MCF 10A (cell line): Measurements from ENCODE around the gene CNTNAP2. TPM values are rescaled to one million over a fixed set of nuclear protein-coding genes. Genes with fewer than 3 reads are reported as not detected.

Source experiments
- BruUV-seq: library from RNA; stranded (reverse); fragments of 400-500 nt; replicated peaks from 2 replicates; lab custom pipeline; 2021; lab: Mats Ljungman, UMichigan
- CTCF ChIA-PET: fragments of 300-600 bp; sonication (Branson Sonifier 250); formaldehyde crosslinking; extraction: SDS; loops from one replicate; lab custom pipeline; 2021; ENCODE audit warnings: antibody characterized with exemption, inconsistent platforms; lab: Yijun Ruan, JAX
- POLR2A ChIA-PET: fragments of 300-600, 350-650 bp; sonication (Branson Sonifier 250); formaldehyde crosslinking; extraction: SDS; loops from one replicate; lab custom pipeline; 2020; ENCODE audit warnings: antibody characterized with exemption, inconsistent platforms; lab: Yijun Ruan, JAX
- DNase-seq: peaks from one replicate; pipeline ENCODE4 v3.0.0-alpha.2; 2018; ENCODE audit not compliant: unreplicated experiment
- H3K27ac Mint-ChIP-seq: one replicate; pipeline ENCODE4 v1.8.0; 2022; ENCODE audit warnings: mild to moderate bottlenecking, low read depth, mixed read lengths; ENCODE audit not compliant: unreplicated experiment
- H3K27me3 Mint-ChIP-seq: one replicate; pipeline ENCODE4 v1.8.0; 2022; ENCODE audit warnings: mixed read lengths; ENCODE audit not compliant: insufficient read depth, unreplicated experiment
- H3K36me3 Mint-ChIP-seq: one replicate; pipeline ENCODE4 v1.8.0; 2022; ENCODE audit warnings: mild to moderate bottlenecking, moderate library complexity, mixed read lengths; ENCODE audit not compliant: insufficient read depth, unreplicated experiment
- H3K4me1 Mint-ChIP-seq: one replicate; pipeline ENCODE4 v1.8.0; 2022; ENCODE audit warnings: mixed read lengths; ENCODE audit not compliant: insufficient read depth, unreplicated experiment
- H3K4me3 Mint-ChIP-seq: one replicate; pipeline ENCODE4 v1.8.0; 2022; ENCODE audit warnings: mild to moderate bottlenecking, moderate library complexity, mixed read lengths; ENCODE audit not compliant: unreplicated experiment
- H3K9me3 Mint-ChIP-seq: one replicate; pipeline ENCODE4 v1.8.0; 2022; ENCODE audit warnings: mixed read lengths; ENCODE audit not compliant: unreplicated experiment
- CTCF ChIP-seq: fragments of 200-600 bp; IDR thresholded peaks from one replicate; pipeline ENCODE4 v1.8.0; 2022; ENCODE audit warnings: antibody characterized with exemption, mild to moderate bottlenecking; ENCODE audit not compliant: unreplicated experiment
- intact Hi-C: fragments of 100-400 bp; cut with micrococcal nuclease; formaldehyde crosslinking; loops from 2 replicates; pipeline ENCODE4 v1.14.1; 2022
- total RNA-seq: library from RNA; stranded (reverse); gene quantifications from 2 replicates; pipeline ENCODE4 v1.2.3, GENCODE V29; 2022

CNTNAP2 gene
- total RNA-seq, 1 experiment from 2014 or later, result 1.1 TPM

- no TSS peak for BruUV-seq
- Mint-ChIP-seq H3K9me3 (no peaks in the 10 kb centered on the region), H3K27ac (no peak overlapping the region), H3K4me3 (no peak overlapping the region), H3K27me3 (peaks cover 8% of the 10 kb centered on the region), H3K4me1 (no peaks in the 10 kb centered on the region), H3K36me3 (no peaks in the 10 kb centered on the region)
- DNase-seq, result no peak
- POLR2A ChIA-PET, result no interaction called here
- TF ChIP-seq CTCF, result no peak
- intact Hi-C loops, result no loop called here
- CTCF ChIA-PET, result no interaction called here
These were observed 1468.2 kb downstream of the CNTNAP2 start for GRCh38 chr7:147584771-147585193.

- ChIA-PET POLR2A (no interaction called here), CTCF (no interaction called here)
- no TSS peak for BruUV-seq
- Mint-ChIP-seq H3K9me3 (no peaks in the 10 kb centered on the region), H3K27ac (no peak overlapping the region), H3K4me3 (no peak overlapping the region), H3K27me3 (no peaks in the 10 kb centered on the region), H3K36me3 (no peaks in the 10 kb centered on the region), H3K4me1 (no peaks in the 10 kb centered on the region)
- no peak for TF ChIP-seq CTCF
- intact Hi-C loops, result no loop called here
- DNase-seq, result no peak
These were observed 1469.5 kb downstream of the CNTNAP2 start for GRCh38 chr7:147586110-147586509.

DNA sequence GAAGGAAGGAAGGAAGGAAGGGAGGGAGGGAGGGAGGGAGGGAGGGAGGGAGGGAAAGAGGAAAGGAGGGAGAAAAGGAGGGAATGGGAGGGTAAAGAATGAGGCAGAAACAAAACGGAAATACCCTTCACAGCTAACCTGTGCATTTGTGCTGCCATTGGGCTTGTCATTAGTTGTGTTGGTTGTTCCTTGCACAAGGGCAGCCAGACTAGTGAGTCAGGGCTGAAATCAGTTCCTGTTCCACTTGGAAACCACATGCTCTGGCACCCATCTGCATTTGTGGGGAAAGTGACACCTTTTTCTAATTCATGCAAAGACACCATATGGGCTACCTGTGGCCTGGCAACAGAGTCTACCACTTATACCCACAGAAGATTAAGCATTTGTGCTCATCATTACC is 1469.9 kb downstream of the CNTNAP2 start:
- no TSS peak for BruUV-seq
- no peak for TF ChIP-seq CTCF
- no peaks in the 10 kb centered on the region for H3K9me3 Mint-ChIP-seq

GRCh38 chr7:147593271-147594057 is 1476.9 kb downstream of the CNTNAP2 start:
- BruUV-seq, result no TSS peak
- ChIA-PET CTCF (no interaction called here), POLR2A (no interaction called here)
- no peaks in the 10 kb centered on the region for H3K4me1 Mint-ChIP-seq
- no peak for DNase-seq
- no peak overlapping the region for H3K4me3 Mint-ChIP-seq
- H3K36me3 Mint-ChIP-seq, result no peaks in the 10 kb centered on the region
- intact Hi-C loops, result no loop called here
- H3K27me3 Mint-ChIP-seq, result peaks cover 11% of the 10 kb centered on the region
- H3K9me3 Mint-ChIP-seq, result peaks cover 12% of the 10 kb centered on the region
- no peak for TF ChIP-seq CTCF
- H3K27ac Mint-ChIP-seq, result no peak overlapping the region

More for the DNA sequence above, 1469.9 kb downstream of the CNTNAP2 start:
- Mint-ChIP-seq H3K27me3 (no peaks in the 10 kb centered on the region), H3K36me3 (no peaks in the 10 kb centered on the region), H3K4me1 (no peaks in the 10 kb centered on the region), H3K27ac (no peak overlapping the region), H3K4me3 (no peak overlapping the region)
- CTCF ChIA-PET, result no interaction called here
- intact Hi-C loops, result no loop called here
- peak; percentile 5 for DNase-seq
- POLR2A ChIA-PET, result no interaction called here
